Naive thymus-derived CD8-positive, alpha-beta T cell (primary cell): ENCODE measurements around the gene PCED1A. TPM values are rescaled to one million over a fixed set of nuclear protein-coding genes. Genes with fewer than 3 reads are reported as not detected.

Experiments used
- polyA plus RNA-seq, 3 donors: library from polyadenylated mRNA; unstranded; fragments of 300-500 nt; fragmentation: Illumina TruSeq; gene quantifications; one replicate each; pipeline ENCODE4 v1.2.3, GENCODE V29; 2021
- total RNA-seq, 8 experiments: library from RNA in 2 of 8; stranded (reverse) in 2 of 8; gene quantifications; one replicate each; pipeline ENCODE4 v1.2.3 and lab custom pipeline; 2021 to 2026

PCED1A gene
- total and polyA plus RNA-seq, 5 experiments from 2014 or later: 21.9 to 101 (median 29.6) TPM

Other genes starting within 250 kb of the PCED1A start
- 100 to 1,000 TPM; 271 to 279 TPM for gene NOP56, start 188.0 kb downstream of the PCED1A start, total RNA-seq
- gene NOP56, start 188.0 kb downstream of the PCED1A start, polyA plus RNA-seq: 100 to 1,000 TPM in 2 of 3 donors, 10 to 100 TPM in 1; 72.3 to 115 (median 107) TPM
- 100 to 1,000 TPM; 121 to 126 TPM for gene IDH3B, start 176.4 kb downstream of the PCED1A start, total RNA-seq
- 100 to 1,000 TPM in 2 of 3 donors, 10 to 100 TPM in 1; 95.6 to 126 (median 115) TPM for gene IDH3B, start 176.4 kb downstream of the PCED1A start, polyA plus RNA-seq
- gene EBF4, start 147.9 kb downstream of the PCED1A start, total RNA-seq: 10 to 100 TPM; 14.3 to 14.9 TPM
- gene EBF4, start 147.9 kb downstream of the PCED1A start, polyA plus RNA-seq: 1 to 10 TPM in 1 of 3 donors, under 1 TPM in 2; 0.37 to 2.2 (median 0.88) TPM
- gene CPXM1, start 40.0 kb downstream of the PCED1A start, total RNA-seq: under 1 TPM in 1 of 2 experiments, not detected in 1; 0.39 TPM
- gene CPXM1, start 40.0 kb downstream of the PCED1A start, polyA plus RNA-seq: under 1 TPM; 0.27 to 0.56 (median 0.31) TPM
- gene C20orf141, start 25.7 kb downstream of the PCED1A start, total RNA-seq: not detected
- not detected for gene C20orf141, start 25.7 kb downstream of the PCED1A start, polyA plus RNA-seq
- gene TMEM239, start 24.3 kb downstream of the PCED1A start, total RNA-seq: not detected
- gene TMEM239, start 24.3 kb downstream of the PCED1A start, polyA plus RNA-seq: not detected
- gene VPS16, start 90 bp upstream of the PCED1A start, total RNA-seq: 10 to 100 TPM; 57.6 to 57.8 TPM
- 10 to 100 TPM; 34.6 to 40.6 (median 39.3) TPM for gene VPS16, start 90 bp upstream of the PCED1A start, polyA plus RNA-seq
- 100 to 1,000 TPM in 1 of 2 experiments, 10 to 100 TPM in 1; 90.1 to 106 TPM for gene PTPRA, start 32.8 kb upstream of the PCED1A start, total RNA-seq
- 10 to 100 TPM; 24.6 to 51.4 (median 30.8) TPM for gene PTPRA, start 32.8 kb upstream of the PCED1A start, polyA plus RNA-seq
- 1 to 10 TPM; 1.5 to 1.9 TPM for gene GNRH2, start 203.0 kb upstream of the PCED1A start, total RNA-seq
- gene GNRH2, start 203.0 kb upstream of the PCED1A start, polyA plus RNA-seq: not detected
- 10 to 100 TPM; 27.6 to 28.4 TPM for gene MRPS26, start 205.4 kb upstream of the PCED1A start, total RNA-seq
- gene MRPS26, start 205.4 kb upstream of the PCED1A start, polyA plus RNA-seq: 10 to 100 TPM; 59.2 to 81.8 (median 75.6) TPM
- 1 to 10 TPM; 2.2 to 2.6 TPM for gene OXT, start 231.0 kb upstream of the PCED1A start, total RNA-seq
- gene OXT, start 231.0 kb upstream of the PCED1A start, polyA plus RNA-seq: 1 to 10 TPM in 1 of 3 donors, under 1 TPM in 2; 0.53 to 2.2 (median 0.91) TPM
- not detected for gene AVP, start 244.1 kb upstream of the PCED1A start, total RNA-seq
- not detected for gene AVP, start 244.1 kb upstream of the PCED1A start, polyA plus RNA-seq